Osteoblast (primary cell): Measurements from ENCODE around the gene ELP1. TPM values are rescaled to one million over a fixed set of nuclear protein-coding genes. Genes with fewer than 3 reads are reported as not detected.

ENCODE experiments used
- DNase-seq: peaks from one replicate; pipeline ENCODE4 v3.0.0; 2011; ENCODE audit warnings: low spot score, mixed read lengths; ENCODE audit not compliant: insufficient read length; ENCODE audit errors: missing footprints
- H2AFZ ChIP-seq: 2 replicates; pipeline ENCODE4 v1.6.0; 2011; ENCODE audit warnings: mild to moderate bottlenecking, low read length
- H3K27ac ChIP-seq: 2 replicates; pipeline ENCODE4 v1.5.1; 2011; ENCODE audit warnings: mild to moderate bottlenecking, low read depth, low read length, moderate library complexity
- H3K27me3 ChIP-seq: 2 replicates; pipeline ENCODE4 v1.6.0; 2012; ENCODE audit warnings: mild to moderate bottlenecking, control low read depth, inconsistent platforms, low read length, moderate library complexity; ENCODE audit not compliant: insufficient read depth
- H3K36me3 ChIP-seq: 2 replicates; pipeline ENCODE4 v1.5.1; 2011; ENCODE audit warnings: mild to moderate bottlenecking, low read length, control low read depth, moderate library complexity; ENCODE audit not compliant: insufficient read depth
- H3K4me1 ChIP-seq: 2 replicates; pipeline ENCODE4 v1.5.1; 2011; ENCODE audit warnings: mild to moderate bottlenecking, low read length, control low read depth, moderate library complexity; ENCODE audit not compliant: insufficient read depth
- H3K4me2 ChIP-seq: 2 replicates; pipeline ENCODE4 v1.6.0; 2011; ENCODE audit warnings: mild to moderate bottlenecking, low read length; ENCODE audit not compliant: insufficient read depth
- H3K4me3 ChIP-seq: fragments of 200-600 bp; sonication (generic); 3 replicates; pipeline ENCODE4 v1.5.1; 2012; ENCODE audit warnings: mild to moderate bottlenecking, low read length, inconsistent platforms; ENCODE audit not compliant: insufficient read depth
- H3K79me2 ChIP-seq: 2 replicates; pipeline ENCODE4 v1.6.0; 2012; ENCODE audit warnings: mild to moderate bottlenecking, low read length, control low read depth, inconsistent platforms; ENCODE audit not compliant: insufficient read depth
- H3K9me3 ChIP-seq: 2 replicates; pipeline ENCODE4 v1.5.1; 2011; ENCODE audit warnings: low read depth, low read length, control low read depth
- H4K20me1 ChIP-seq: 2 replicates; pipeline ENCODE4 v1.6.0; 2012; ENCODE audit warnings: mild to moderate bottlenecking, low read length, control low read depth; ENCODE audit not compliant: insufficient read depth
- CTCF ChIP-seq: IDR thresholded peaks from 2 replicates; pipeline ENCODE4 v1.5.1; 2011; ENCODE audit warnings: mild to moderate bottlenecking, low read depth, low read length, moderate library complexity; ENCODE audit errors: extremely low read depth
- total RNA-seq: library from RNA; depleted of rRNA; stranded (reverse); fragments of >200 nt; gene quantifications from 2 replicates; pipeline ENCODE4 v1.2.3, GENCODE V29; 2012

The ELP1 gene
- total RNA-seq, 1 donor, result 24.2 TPM

GRCh38 chr9:108910402-108910801 is 23.5 kb downstream of the ELP1 start:
- no peak for TF ChIP-seq CTCF
- H3K4me2 ChIP-seq, result no peak overlapping the region
- H3K4me3 ChIP-seq, result no peak overlapping the region
- no peaks in the 10 kb centered on the region for H3K27me3 ChIP-seq
- no peaks in the 10 kb centered on the region for H4K20me1 ChIP-seq
- DNase-seq, result no peak
- no peaks in the 10 kb centered on the region for H3K4me1 ChIP-seq
- H2AFZ ChIP-seq, result no peak overlapping the region
- H3K79me2 ChIP-seq, result no peaks in the 10 kb centered on the region
- H3K36me3 ChIP-seq, result peaks cover 64% of the 10 kb centered on the region
- no peak overlapping the region for H3K27ac ChIP-seq
- H3K9me3 ChIP-seq, result no peaks in the 10 kb centered on the region

DNA sequence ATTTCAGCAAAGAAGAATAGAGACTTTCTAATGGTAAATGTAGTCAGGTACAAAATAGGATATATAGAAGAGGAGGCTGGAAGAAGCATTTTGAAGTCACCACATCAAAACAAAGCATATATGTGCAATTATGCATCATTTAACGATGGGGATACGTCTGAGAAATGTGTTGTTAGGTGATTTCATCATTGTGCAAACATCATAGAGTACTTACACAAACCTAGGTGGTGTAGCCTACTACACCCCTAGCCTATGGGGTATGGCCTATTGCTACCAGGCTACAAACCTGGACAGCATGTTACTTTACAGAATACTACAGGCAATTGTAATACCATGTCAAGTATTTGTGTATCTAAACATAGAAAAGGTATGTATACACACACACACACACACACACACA is 28.4 kb downstream of the ELP1 start:
- TF ChIP-seq CTCF, result no peak
- no peaks in the 10 kb centered on the region for H3K9me3 ChIP-seq
- H3K4me1 ChIP-seq, result no peaks in the 10 kb centered on the region
- DNase-seq, result no peak
- no peak overlapping the region for H3K4me3 ChIP-seq
- H3K36me3 ChIP-seq, result peaks cover 76% of the 10 kb centered on the region
- H3K27ac ChIP-seq, result no peak overlapping the region
- H3K27me3 ChIP-seq, result no peaks in the 10 kb centered on the region
- H3K79me2 ChIP-seq, result no peaks in the 10 kb centered on the region
- H4K20me1 ChIP-seq, result no peaks in the 10 kb centered on the region
- H3K4me2 ChIP-seq, result no peak overlapping the region
- H2AFZ ChIP-seq, result no peak overlapping the region

- H3K9me3 ChIP-seq, result no peaks in the 10 kb centered on the region
- H3K4me1 ChIP-seq, result no peaks in the 10 kb centered on the region
- DNase-seq, result no peak
- peaks cover 75% of the 10 kb centered on the region for H3K36me3 ChIP-seq
- TF ChIP-seq CTCF, result no peak
- H3K27me3 ChIP-seq, result no peaks in the 10 kb centered on the region
- H3K4me3 ChIP-seq, result no peak overlapping the region
- no peak overlapping the region for H3K4me2 ChIP-seq
- H2AFZ ChIP-seq, result no peak overlapping the region
- H4K20me1 ChIP-seq, result no peaks in the 10 kb centered on the region
- no peak overlapping the region for H3K27ac ChIP-seq
- H3K79me2 ChIP-seq, result no peaks in the 10 kb centered on the region
Observed at GRCh38 chr9:108904161-108904560, 29.8 kb downstream of the ELP1 start.

GRCh38 chr9:108903420-108904103 is 30.4 kb downstream of the ELP1 start:
- Histone ChIP-seq H2AFZ (no peak overlapping the region), H3K36me3 (peaks cover 79% of the 10 kb centered on the region), H3K4me1 (no peaks in the 10 kb centered on the region), H3K9me3 (no peaks in the 10 kb centered on the region), H3K4me2 (no peak overlapping the region), H3K4me3 (no peak overlapping the region), H3K27me3 (no peaks in the 10 kb centered on the region), H3K27ac (no peak overlapping the region), H3K79me2 (no peaks in the 10 kb centered on the region), H4K20me1 (no peaks in the 10 kb centered on the region)
- TF ChIP-seq CTCF, result no peak
- no peak for DNase-seq
